NOMO-1 treated with dmso at 0.1 percent for 144 hours (cell line): Measurements from ENCODE around the gene SLC6A19.

Experiments
- DNase-seq: peaks from one replicate; lab custom pipeline; 2025; ENCODE audit not compliant: unreplicated experiment; lab: John Stamatoyannopoulos, UW

The SLC6A19 gene

DNA sequence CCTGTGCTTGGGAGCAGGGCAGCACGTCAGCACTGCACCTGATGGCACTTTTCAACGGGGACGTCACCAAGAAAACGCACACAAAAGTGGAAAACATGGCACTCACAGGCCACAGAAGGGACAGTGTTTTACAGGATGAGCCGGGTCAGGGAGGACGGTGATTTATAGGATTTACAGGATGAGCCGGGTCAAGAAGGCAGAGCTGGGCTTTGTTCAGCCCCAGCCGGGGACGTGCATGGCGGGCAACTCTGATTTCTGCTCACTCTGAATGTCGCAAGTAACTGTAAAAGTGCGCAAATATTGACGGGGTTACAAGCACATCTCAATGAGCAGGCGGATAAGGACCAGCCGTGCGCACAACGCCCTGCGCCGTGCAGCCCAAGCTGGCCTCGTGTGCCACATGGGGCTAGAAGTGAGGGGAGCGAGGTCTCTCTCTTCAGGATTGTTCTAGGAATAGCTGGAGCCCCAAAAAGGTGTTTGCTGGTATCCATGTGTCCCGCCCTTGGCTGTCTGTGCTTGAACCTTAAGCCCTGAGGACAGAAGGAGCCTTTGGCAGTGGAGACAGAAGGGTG is 40.2 kb downstream of the SLC6A19 start:
- DNase-seq: no peak

DNA sequence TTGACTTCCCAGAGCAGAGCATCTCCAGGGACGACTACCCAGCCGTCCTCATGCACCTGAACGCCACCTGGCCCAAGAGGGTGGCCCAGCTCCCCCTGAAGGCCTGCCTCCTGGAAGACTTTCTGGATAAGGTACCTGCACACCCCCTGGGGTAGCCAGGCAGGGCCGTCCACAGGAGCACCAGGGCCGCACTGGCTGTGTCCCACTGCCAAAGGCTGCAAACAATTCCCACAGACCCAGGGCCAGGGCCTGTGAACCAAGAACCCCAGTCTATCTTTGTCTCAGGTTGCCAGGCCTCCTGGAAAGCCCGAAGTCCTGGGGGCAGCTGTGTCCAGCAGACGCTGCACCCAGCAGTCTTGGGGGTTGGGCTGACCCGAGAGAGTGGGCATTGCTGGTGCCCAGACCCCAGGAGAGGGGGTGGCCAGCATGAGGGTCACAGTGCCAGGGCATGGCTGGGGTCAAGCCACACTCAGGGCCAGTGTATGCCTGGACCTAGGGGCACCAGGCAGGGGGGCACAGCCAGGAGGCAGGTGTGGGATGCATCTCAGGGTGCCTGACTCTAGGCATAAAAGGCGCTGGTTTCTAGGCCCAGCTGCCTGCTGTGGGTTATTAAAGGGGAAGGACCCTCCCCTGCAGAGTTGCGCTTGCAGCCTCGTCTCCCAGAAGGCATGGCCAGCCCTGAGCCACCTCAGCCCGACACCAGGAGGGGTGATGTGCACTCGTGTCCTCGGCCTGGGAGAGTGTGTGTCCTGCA is 41.5 kb downstream of the SLC6A19 start:
- no peak for DNase-seq

DNA sequence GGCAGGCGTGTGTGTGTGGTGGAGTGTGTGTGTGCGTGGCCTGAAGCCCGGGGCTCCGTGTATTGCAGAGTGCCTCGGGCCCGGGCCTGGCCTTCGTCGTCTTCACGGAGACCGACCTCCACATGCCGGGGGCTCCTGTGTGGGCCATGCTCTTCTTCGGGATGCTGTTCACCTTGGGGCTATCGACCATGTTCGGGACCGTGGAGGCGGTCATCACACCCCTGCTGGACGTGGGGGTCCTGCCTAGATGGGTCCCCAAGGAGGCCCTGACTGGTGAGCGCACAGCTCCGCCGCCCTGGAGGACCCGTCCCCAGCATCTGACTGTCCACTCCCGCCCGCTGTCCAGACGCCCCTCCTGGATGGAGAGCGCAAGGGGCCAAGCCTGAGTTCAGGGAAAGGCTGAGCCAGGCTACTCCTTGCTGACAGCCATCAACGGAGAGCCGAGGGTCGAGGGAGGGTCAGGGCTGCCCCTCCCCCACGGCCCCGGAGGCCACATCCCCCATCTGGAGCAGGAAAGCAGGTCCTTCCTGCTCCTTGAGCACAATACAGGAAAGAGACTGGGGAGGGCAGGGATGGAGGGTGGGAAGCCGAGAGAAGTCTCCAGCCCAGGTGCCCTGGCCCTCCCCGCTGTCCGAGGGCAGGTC is 42.2 kb downstream of the SLC6A19 start:
- no peak for DNase-seq

DNA sequence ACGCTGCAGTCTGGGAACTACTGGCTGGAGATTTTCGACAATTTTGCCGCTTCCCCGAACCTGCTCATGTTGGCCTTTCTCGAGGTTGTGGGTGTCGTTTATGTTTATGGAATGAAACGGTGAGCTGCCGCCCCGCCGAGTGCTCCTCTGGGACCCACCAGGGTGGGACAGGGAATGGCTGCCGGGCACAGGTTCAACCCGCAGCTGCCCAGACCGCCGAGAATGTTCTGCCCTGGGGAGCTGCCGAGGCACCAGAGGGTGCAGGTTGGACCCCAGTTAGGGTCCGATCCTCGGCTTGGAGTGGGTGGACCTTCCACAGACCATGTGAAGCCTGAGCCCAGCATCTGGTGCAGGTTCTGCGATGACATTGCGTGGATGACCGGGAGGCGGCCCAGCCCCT is 42.9 kb downstream of the SLC6A19 start:
- no peak for DNase-seq

DNA sequence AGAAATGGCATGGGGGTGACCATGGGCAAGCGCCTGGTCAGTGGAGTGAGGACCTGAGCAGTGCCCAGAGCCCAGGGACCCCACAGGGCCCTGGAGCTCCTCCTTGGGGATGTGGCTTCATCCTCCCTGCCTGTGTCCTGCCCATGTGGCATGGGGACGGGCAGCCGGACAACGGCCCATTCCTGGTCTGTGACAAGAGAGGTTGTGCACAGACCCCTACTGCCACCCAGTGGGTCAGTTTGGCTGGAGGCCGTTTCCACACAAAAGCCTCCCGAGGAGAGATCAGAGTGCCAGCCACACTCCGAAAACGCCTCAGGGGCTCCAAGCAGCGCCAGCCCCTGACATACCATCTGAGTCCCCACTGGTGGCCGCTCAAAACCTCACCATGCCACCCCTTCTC is 43.6 kb downstream of the SLC6A19 start:
- DNase-seq: no peak

DNA sequence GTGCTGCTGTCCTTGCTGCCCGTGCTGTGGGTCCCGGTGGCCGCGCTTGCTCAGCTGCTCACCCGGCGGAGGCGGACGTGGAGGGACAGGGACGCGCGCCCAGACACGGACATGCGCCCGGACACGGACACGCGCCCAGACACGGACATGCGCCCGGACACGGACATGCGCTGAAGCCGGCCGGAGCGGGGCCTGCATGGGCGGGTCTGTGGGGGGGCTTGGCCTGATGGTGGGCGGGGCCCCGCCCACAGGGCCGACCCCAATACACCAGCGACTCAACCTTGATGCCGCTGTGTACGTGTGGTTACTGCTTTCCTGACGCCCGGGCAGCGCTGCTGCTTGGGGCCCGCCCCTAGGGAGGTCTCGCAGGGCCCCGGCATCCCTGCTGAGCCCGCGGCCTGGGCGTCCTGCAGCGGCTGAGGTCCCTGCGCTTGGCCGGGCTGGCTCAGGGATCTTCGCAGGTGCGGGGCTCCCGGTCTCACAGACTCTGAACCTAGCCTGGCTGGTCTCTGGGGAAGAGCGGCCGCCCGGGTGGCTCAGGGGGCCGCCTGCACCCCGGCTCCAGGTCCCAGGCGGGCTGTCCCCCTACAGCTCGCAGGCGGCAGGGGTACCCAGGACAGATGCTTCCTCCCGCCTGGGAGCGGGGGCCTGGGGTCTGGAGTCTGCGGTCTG is 44.6 kb downstream of the SLC6A19 start:
- no peak for DNase-seq

DNA sequence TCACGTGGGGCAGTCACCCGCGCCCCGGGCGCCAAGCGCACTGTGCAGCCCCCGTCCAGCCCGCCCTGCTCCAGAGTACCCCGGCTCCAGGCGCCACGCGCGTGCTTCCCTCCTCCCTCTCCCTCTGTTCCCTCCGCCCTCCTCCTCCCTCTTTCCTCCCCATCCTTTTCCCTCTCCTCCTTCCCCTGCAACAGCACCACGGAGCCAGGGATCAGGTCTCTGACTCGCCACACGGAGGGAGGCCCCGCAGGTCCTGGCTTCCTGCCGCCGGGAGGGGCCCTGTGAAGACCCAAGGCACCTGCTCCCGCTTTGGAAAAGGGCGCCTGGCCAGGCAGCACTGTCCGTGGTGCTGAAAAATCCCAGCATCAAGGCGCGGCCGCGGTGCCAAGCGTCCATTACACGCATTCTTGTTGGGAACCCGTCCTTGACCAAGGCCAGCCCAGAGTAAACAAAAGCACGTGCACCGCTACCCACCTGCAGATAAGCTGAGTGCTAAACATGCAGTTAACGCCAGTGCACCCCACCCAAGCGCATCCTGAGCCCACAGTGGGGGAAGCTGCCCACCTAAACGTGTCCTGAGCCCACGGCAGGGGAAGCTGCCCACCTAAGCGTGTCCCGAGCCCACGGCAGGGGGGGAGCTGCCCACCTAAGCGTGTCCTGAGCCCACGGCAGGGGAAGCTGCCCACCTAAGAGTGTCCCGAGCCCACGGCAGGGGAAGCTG is 45.5 kb downstream of the SLC6A19 start:
- DNase-seq: no peak

DNA sequence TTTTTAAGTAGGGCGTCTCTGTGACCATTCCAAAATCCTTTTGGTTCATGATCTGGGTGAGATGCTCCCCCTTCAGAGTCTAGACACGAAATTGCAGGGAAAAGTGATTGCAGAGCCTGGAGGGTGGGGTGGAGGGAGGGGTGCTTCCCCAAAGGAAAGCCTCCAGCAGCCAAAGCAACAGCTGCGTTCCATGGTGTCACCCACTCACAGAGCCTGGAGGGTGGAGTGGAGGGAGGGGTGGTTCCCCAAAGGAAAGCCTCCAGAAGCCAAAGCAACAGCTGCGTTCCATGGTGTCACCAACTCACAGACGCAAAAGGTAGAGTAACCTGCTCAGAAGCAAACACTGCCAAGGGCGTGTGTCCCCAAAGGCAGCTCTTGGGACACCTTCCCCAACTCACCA is 46.4 kb downstream of the SLC6A19 start:
- no peak for DNase-seq

DNA sequence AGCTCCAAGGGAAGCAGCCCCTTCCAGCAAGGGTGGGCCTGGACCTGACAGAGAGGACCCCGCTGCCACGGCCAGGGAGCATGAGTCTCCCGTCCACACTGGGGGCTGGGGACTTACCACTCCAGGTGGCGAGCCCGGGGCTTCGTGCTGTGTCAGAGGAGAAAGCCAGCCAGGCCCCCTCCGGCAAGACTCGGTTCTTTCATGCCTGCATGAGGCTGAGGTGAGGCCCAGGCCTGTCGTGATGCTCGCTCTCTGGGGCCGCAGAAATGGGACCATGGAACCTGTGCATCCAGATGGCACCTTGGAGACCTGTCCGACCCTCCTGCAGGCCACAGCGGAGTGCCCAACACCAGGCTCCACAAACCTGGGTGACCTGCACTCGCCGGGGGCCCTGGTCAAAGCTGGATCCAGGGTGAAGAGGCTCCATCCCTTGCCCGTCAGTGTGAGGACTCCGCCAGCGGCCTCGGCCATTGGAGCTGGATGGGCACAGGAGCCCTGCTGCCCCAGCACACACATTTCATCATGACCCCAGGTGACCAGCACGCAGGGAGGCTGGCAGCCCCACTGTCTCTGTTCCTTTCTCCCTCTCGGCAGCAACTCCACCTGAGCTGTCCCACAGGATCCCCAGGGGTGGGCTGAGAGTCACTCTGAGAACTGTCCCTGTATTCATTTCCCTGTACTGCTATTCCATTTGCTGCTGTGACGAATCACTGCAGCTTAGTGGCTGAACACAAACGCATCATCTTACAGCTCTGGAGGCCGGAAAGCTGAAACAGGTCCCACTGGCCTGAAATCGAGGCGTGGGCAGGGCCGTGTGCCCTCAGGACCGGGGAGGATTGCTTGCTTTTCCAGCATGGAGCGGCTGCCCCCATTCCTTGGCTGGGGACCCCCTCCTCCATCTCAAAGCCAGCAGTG is 48.2 kb downstream of the SLC6A19 start:
- DNase-seq: no peak

DNA sequence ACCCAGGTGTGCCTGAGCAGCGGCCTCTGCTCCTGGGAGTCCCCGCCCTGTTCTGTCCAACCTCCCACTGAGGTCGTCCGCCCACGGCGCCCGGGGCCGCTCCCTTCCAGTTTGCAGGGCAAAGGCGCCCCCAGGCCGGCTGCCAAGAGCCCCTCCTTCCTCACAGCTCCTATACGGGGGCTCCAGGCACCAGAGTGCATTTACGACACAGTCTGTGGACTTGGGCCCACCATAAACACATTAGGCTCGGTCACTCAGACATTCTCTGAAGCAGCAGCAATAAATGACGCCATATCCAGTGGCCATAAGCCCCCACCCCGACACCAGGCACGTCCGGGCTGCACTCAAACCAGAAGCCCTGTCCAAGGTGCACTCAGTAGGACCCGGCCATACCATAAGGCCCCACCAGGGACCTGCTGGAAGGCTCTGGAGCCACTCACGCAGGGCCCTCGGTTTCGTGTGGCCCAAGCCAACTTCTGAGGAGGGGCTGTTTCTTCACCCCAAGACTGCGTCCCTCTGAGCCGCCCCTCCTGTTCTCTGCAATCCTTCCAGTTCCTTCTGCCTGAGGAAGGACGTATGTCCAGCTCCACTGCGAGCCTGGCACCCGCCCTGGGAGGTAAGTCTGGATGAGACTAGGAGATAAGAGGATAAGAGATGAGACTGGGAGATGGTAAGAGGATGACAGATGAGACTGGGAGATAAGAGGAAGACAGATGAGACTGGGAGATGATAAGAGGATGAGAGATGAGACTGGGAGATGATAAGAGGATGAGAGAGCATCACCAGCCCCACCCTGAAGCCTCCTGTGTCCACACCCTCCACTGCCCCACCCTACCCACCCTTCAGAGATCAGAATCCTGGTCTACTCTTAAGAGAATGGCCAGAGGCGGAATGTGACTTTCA is 50.5 kb downstream of the SLC6A19 start:
- DNase-seq: no peak

DNA sequence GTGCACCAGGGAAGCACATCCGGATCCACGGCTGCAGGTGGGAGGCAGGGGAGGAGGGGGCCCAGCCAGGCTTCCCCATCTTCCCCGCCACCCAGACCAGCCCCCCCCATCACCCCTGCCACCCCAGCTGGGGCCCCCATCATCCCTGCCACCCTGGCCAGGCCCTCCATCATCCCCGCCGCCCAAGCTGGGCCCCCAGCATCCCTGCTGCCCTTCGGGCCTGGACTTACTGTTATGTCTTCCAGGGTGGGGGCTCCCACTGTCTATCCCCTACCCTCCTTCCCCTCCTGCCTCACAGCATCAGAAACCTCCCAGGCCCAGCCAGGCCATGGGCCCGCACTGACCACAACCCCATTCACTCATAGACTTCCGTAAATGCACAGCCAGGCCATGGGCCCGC is 51.3 kb downstream of the SLC6A19 start:
- DNase-seq: no peak

DNA sequence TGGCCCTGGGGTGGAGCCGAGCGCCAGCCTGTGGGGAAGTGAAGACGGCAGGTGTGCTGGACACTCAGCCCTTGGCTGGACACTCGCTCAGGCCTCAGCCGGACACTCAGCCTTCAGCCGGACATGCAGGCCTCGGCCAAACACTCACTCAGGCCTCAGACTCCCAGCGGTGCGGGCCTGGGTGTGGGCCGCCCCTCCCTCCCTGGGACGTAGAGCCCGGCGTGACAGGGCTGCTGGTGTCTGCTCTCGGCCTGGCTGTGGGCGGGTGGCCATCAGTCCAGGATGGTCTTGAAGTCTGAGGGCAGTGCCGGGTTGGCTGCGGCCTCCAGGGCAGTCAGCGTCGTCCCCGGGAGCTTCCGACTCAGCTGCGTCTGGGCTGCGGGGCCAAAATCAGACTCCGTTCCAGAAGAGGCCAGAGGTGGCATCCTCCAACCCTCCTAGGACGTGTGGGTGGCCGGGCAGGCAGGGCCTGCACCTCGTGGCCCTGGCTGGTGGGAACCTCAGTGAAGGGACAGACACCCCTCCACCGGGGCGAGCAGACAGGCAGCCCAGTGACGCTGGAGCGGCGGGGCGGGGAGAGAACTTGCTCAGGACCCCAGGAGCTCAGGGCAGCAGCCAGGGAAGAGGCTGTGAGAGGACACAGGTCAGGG is 52.2 kb downstream of the SLC6A19 start:
- DNase-seq: no peak

DNA sequence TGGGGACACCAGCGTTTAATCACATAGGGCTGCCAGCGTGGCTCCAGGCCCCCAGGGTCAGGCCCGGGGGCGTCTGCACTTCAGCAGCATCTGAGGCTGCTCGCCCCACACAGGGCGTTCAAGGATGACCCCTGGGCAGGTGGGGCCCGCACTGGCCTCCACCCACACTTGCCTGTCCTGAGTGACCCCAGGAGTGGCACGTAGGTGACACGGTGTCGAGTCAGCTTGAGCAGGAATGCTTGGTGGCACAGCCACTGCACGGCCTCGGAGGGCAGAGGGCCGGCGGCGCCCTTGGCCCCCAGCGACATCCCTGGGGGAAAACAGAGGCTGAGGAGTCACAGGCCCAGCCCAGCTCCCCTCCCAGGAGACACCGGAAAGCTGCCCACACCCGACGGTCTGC is 52.8 kb downstream of the SLC6A19 start:
- no peak for DNase-seq

DNA sequence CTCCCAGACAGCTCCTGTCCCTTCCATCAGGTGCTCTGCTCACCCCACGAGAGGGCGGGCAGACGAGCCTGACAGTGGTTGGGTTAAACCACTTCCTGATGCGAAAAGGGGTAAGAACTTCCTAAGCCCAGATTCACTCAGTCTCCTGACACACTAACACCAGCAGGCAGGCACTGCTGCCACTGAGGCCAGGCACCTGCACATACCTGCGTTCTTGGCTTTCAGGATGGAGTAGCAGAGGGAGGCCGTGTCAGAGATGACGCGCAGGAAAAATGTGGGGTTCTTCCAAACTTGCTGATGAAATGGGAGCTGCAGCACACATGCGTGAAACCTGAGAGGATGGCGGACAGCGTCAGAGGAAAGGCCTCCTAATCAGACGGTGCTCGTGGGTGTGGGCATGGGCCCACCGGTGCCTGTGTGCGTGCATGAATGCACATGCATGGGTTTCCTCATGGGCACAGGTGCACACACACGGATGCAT is 53.7 kb downstream of the SLC6A19 start:
- no peak for DNase-seq

DNA sequence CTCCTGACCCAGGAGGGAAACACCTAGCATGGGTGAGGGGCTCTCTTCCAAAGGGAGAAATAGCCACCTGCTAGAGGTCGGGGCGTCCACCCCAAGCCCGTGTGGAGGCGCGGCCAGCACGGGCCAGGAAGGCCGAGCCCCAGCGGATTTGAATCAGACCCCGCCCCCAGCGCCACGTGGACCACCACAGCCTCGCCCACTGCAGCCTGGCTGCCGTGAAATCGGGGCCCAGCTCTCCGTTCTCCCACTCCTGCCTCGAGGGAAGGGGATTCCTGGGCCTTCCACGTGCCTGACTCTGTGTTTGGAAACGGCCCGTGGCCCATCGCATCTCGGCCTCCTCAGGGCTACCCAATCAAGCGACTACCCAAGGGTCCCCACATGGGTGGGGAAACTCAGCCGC is 55.4 kb downstream of the SLC6A19 start:
- DNase-seq: no peak

DNA sequence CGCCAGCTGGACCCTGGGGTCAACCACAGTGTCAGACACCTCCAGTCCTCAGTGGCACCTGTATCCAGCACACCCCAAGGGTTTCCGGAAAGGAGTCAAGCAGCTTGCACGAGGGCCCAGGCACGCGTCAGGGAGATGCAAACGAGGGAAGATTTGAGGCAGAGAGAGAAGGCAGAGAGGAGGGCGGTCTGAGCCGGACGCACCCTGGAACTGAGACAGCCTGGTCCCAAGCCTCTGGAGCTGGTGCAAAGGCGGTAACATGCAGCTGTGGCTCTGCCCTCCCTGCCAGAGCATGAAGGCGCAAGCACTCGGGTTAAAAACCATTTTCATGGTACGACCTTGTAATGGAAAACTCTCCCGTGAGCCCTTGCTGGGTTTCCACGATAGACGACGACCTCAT is 56.0 kb downstream of the SLC6A19 start:
- DNase-seq: no peak

DNA sequence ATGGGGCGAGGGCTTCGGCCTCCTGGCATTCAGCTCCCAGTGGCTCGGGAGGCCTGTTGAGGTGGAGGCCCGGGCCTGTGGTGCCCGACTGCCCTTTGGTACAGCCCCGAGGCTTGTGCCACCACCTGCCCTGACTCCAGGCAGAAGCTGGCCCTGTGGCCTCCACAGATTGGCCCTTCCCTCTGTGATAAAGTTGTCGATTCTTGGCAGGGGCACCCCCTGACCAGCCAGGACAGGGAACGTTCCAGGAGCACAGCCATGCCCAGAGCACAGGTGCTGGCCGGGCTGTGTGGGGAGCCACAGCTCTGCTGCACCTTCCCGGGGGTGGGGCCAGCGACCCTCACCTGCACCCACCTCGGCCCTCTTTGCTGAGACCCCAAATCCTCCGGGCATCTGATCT is 56.4 kb downstream of the SLC6A19 start:
- no peak for DNase-seq

DNA sequence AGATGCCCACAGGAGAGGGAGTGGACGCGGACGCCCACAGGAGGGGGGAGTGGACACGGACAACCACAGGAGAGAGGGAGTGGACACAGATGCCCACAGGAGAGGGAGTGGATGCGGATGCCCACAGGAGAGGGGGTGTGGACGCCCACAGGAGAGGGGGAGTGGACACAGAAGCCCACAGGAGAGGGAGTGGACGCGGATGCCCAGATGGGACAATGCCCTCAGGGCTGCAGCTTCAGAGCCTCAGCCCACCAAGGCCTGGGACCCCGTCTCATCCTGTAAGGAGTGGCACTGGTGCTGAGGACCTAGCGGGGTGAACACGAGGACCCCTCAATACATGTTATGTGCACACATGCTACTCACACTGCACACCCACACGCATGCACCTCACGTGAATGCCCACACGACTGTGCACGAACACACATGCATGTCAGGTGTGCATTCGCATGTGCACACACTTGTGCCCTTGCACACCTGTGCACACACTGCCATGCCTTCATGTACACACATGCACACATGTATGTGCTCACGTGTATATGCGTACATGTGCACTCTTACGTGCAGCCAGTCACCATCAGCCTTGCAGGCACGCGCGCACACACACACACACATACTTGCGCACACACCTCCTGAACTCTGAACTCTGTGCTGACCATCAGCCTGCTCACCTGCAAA is 58.5 kb downstream of the SLC6A19 start:
- DNase-seq: no peak
